ENCODE measurements around the gene URB1.

GRCh38 chr21:32382108-32382644 lies 10.6 kb downstream of the URB1 start:
- no peak for TF ChIP-seq CTCF (IDR thresholded peaks at IDR 0.05)
- no peak for TF ChIP-seq POLR2A (IDR thresholded peaks at IDR 0.05)

All from heart left ventricle (tissue), 13 donors.